ENCODE measurements around the gene ADAT2. TPM values are rescaled to one million over a fixed set of nuclear protein-coding genes. Genes with fewer than 3 reads are reported as not detected.

Gene ADAT2
- polyA plus RNA-seq, 1 of the 3 experiments (the other 2 are of a cell fraction) = 5.4 TPM

DNA sequence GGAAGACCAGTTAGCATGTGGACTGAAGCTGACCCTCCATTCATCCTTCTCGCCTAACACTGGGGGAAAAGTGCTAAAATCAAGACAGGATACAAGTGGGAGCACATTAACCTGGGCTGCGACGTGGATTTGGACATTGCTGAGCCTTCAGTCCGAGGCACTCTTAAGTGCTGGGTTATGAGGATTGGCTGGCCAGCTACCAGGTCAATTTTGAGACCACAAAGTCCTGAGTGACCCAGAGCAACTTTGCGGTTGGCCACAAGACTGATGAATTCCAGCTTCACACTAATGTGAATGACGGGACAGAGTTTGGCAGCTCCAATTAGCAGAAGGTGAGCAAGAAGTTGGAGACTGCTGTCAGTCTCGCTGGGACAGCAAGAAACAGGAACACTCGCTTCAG lies 40.3 kb upstream of the ADAT2 start:
- no peaks in the 10 kb centered on the region for H3K4me1 ChIP-seq (ENCODE audit: control insufficient read depth in 1 of 2, insufficient read depth in 2 of 2, low read depth in 1 of 2, low read length in 1 of 2)
- no peaks in the 10 kb centered on the region for H3K27me3 ChIP-seq (ENCODE audit: insufficient read depth)
- no peak overlapping the region for H2AFZ ChIP-seq (ENCODE audit: low read depth)
- H3K36me3 ChIP-seq (replicated peaks in 1 of 2; ENCODE audit: control insufficient read depth in 1 of 2, insufficient read depth in 2 of 2, low read length in 1 of 2) = peaks cover 5 to 19% of the 10 kb centered on the region in 2 experiments
- H4K20me1 ChIP-seq (ENCODE audit: insufficient read depth) = no peaks in the 10 kb centered on the region
- POLR2A ChIA-PET = interaction anchor here (1.7 kb wide), 1 partner anchor 41 kb away, joined by 3 read pairs; the partner anchor contains the start of genes ADAT2 and PEX3
- TF ChIP-seq RCOR1 (IDR thresholded peaks at IDR 0.05; ENCODE audit: low read length) (no peak), NRF1 (IDR thresholded peaks at IDR 0.05; ENCODE audit: low read depth, low read length) (no peak), SMC3 (IDR thresholded peaks at IDR 0.05; ENCODE audit: low read depth, low read length) (no peak), POLR2AphosphoS5 (IDR thresholded peaks at IDR 0.05; ENCODE audit: low read depth, low read length) (no peak), CHD2 (IDR thresholded peaks at IDR 0.05; ENCODE audit: low read length, partially characterized antibody) (no peak), RAD21 (IDR thresholded peaks at IDR 0.05; ENCODE audit: low read length) (no peak), FOXJ3 (CRISPR knock-in tag; IDR thresholded peaks at IDR 0.05) (no peak), FOSL2 (IDR thresholded peaks at IDR 0.05; ENCODE audit: borderline replicate concordance, low read depth) (no peak), TEAD4 (IDR thresholded peaks at IDR 0.05; ENCODE audit: borderline replicate concordance, insufficient read depth) (no peak)
- TF ChIP-seq, protein P1, sequence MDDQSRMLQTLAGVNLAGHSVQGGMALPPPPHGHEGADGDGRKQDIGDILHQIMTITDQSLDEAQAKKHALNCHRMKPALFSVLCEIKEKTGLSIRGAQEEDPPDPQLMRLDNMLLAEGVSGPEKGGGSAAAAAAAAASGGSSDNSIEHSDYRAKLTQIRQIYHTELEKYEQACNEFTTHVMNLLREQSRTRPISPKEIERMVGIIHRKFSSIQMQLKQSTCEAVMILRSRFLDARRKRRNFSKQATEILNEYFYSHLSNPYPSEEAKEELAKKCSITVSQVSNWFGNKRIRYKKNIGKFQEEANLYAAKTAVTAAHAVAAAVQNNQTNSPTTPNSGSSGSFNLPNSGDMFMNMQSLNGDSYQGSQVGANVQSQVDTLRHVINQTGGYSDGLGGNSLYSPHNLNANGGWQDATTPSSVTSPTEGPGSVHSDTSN (IDR thresholded peaks at IDR 0.05) = no peak
- TF ChIP-seq, protein P2, sequence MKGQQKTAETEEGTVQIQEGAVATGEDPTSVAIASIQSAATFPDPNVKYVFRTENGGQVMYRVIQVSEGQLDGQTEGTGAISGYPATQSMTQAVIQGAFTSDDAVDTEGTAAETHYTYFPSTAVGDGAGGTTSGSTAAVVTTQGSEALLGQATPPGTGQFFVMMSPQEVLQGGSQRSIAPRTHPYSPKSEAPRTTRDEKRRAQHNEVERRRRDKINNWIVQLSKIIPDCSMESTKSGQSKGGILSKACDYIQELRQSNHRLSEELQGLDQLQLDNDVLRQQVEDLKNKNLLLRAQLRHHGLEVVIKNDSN (IDR thresholded peaks at IDR 0.05; ENCODE audit: borderline replicate concordance, low read depth) = no peak
- TF ChIP-seq, protein P3, sequence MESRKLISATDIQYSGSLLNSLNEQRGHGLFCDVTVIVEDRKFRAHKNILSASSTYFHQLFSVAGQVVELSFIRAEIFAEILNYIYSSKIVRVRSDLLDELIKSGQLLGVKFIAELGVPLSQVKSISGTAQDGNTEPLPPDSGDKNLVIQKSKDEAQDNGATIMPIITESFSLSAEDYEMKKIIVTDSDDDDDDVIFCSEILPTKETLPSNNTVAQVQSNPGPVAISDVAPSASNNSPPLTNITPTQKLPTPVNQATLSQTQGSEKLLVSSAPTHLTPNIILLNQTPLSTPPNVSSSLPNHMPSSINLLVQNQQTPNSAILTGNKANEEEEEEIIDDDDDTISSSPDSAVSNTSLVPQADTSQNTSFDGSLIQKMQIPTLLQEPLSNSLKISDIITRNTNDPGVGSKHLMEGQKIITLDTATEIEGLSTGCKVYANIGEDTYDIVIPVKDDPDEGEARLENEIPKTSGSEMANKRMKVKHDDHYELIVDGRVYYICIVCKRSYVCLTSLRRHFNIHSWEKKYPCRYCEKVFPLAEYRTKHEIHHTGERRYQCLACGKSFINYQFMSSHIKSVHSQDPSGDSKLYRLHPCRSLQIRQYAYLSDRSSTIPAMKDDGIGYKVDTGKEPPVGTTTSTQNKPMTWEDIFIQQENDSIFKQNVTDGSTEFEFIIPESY (IDR thresholded peaks at IDR 0.05; ENCODE audit: borderline replicate concordance, low read depth) = no peak
- TF ChIP-seq, protein P4, sequence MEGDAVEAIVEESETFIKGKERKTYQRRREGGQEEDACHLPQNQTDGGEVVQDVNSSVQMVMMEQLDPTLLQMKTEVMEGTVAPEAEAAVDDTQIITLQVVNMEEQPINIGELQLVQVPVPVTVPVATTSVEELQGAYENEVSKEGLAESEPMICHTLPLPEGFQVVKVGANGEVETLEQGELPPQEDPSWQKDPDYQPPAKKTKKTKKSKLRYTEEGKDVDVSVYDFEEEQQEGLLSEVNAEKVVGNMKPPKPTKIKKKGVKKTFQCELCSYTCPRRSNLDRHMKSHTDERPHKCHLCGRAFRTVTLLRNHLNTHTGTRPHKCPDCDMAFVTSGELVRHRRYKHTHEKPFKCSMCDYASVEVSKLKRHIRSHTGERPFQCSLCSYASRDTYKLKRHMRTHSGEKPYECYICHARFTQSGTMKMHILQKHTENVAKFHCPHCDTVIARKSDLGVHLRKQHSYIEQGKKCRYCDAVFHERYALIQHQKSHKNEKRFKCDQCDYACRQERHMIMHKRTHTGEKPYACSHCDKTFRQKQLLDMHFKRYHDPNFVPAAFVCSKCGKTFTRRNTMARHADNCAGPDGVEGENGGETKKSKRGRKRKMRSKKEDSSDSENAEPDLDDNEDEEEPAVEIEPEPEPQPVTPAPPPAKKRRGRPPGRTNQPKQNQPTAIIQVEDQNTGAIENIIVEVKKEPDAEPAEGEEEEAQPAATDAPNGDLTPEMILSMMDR (IDR thresholded peaks at IDR 0.05) = no peak
- no peak overlapping the region for H3K4me2 ChIP-seq
- WGBS (ENCODE audit: low lambda C conversion rate) = 98% methylated on average over 6 of the region's 8 CpGs
- no peaks in the 10 kb centered on the region for H3K79me2 ChIP-seq (ENCODE audit: insufficient read depth)
- H3K9me3 ChIP-seq = no peaks in the 10 kb centered on the region
- H3K4me3 ChIP-seq (ENCODE audit: low read depth in 2 of 2, low read length in 1 of 2) = no peak overlapping the region
- DNase-seq = no peak
- H3K27ac ChIP-seq (ENCODE audit: low read depth in 2 of 2, low read length in 1 of 2) = no peak overlapping the region
- H3K9ac ChIP-seq = no peak overlapping the region
- CTCF ChIA-PET = interaction anchor here (0.9 to 1.5 kb wide), 2 partner anchors 23 to 1016 kb away, joined by 3 to 4 read pairs; no protein-coding TSS in a partner anchor
- H3K9me2 ChIP-seq = no peaks in the 10 kb centered on the region
- H3F3A ChIP-seq (replicated peaks; ENCODE audit: insufficient read depth) = peaks cover 3% of the 10 kb centered on the region
